IPS-11a (cell line): ENCODE data around the gene ALDOA.
"Not testable (repeated sequence)": the region's sequence is repeated elsewhere in the genome, so short reads cannot be mapped to it uniquely, and the experiment has no call there.

Experiments used
- H3K4me3 ChIP-seq: one replicate; pipeline ENCODE4 v1.5.1; 2013; ENCODE audit warnings: low read depth, low read length, control low read depth

The ALDOA gene

GRCh38 chr16:30065102-30065942, at the start of gene ALDOA:
Gene ALDOA (plus strand): TSS chr16:30065760. CDS start chr16:30066898, 1,138 bp downstream.
- H3K4me3 ChIP-seq = peak within 1 kb of the TSS; percentile 97

- H3K4me3 ChIP-seq = no peak overlapping the region
These were observed 48.8 kb upstream of the ALDOA start for GRCh38 chr16:30016555-30017276.

- no peak overlapping the region for H3K4me3 ChIP-seq
These were observed 48.3 kb upstream of the ALDOA start for GRCh38 chr16:30017277-30017656.

GRCh38 chr16:30017937-30018336, 47.6 kb upstream of the ALDOA start:
- not testable (repeated sequence) for H3K4me3 ChIP-seq

GRCh38 chr16:30018731-30019158, 46.8 kb upstream of the ALDOA start:
- no peak overlapping the region for H3K4me3 ChIP-seq

- no peak within 1 kb of the TSS for H3K4me3 ChIP-seq
These were observed 42.7 kb upstream of the ALDOA start, which contains the start of gene C16orf92 for GRCh38 chr16:30022887-30023286. Gene C16orf92 (plus strand): TSS chr16:30023198. CDS start chr16:30023341, 143 bp downstream.

- H3K4me3 ChIP-seq = no peak overlapping the region
These were observed 42.0 kb upstream of the ALDOA start for GRCh38 chr16:30023586-30023985.

GRCh38 chr16:30024451-30024850, 41.1 kb upstream of the ALDOA start:
- no peak overlapping the region for H3K4me3 ChIP-seq

GRCh38 chr16:30025156-30025555, 40.4 kb upstream of the ALDOA start:
- no peak overlapping the region for H3K4me3 ChIP-seq

GRCh38 chr16:30025574-30025973, 40.0 kb upstream of the ALDOA start:
- H3K4me3 ChIP-seq = no peak overlapping the region

- H3K4me3 ChIP-seq = no peak overlapping the region
These were observed 39.1 kb upstream of the ALDOA start for GRCh38 chr16:30026449-30026848.

- no peak overlapping the region for H3K4me3 ChIP-seq
These were observed 37.7 kb upstream of the ALDOA start for GRCh38 chr16:30027588-30028437.

GRCh38 chr16:30028438-30029076, 37.0 kb upstream of the ALDOA start:
- H3K4me3 ChIP-seq = no peak overlapping the region

GRCh38 chr16:30030011-30030685, 35.4 kb upstream of the ALDOA start:
- peak overlapping the region; percentile 27 for H3K4me3 ChIP-seq

GRCh38 chr16:30030841-30031413, 34.6 kb upstream of the ALDOA start, which contains the start of gene TLCD3B:
Gene TLCD3B (minus strand): TSS chr16:30031271. CDS start chr16:30030527, 744 bp downstream.
- peak within 1 kb of the TSS; percentile 40 for H3K4me3 ChIP-seq

- peak overlapping the region; percentile 40 for H3K4me3 ChIP-seq
These were observed 34.1 kb upstream of the ALDOA start for GRCh38 chr16:30031477-30031918.

GRCh38 chr16:30032083-30032819, 33.3 kb upstream of the ALDOA start:
- no peak overlapping the region for H3K4me3 ChIP-seq

- no peak overlapping the region for H3K4me3 ChIP-seq
These were observed 32.3 kb upstream of the ALDOA start for GRCh38 chr16:30033270-30033669.

- no peak overlapping the region for H3K4me3 ChIP-seq
These were observed 25.3 kb upstream of the ALDOA start for GRCh38 chr16:30040221-30040620.
